A673 (cell line): ENCODE data around the gene MARK2.

Experiments
- EZH2 ChIP-seq: fragments of 200-600 bp; sonication (generic); IDR thresholded peaks from 2 replicates; pipeline ENCODE4 v1.6.1; 2017; ENCODE audit warnings: borderline replicate concordance, low read depth, mild to moderate bottlenecking, mixed read lengths, antibody characterized with exemption, low read length; ENCODE audit not compliant: poor library complexity, severe bottlenecking
- TF ChIP-seq, protein P1 (sequence below): fragments of 300-800, 200-600 bp; sonication (generic); conservative IDR thresholded peaks from 2 replicates; pipeline ENCODE4 v1.5.1; 2017; ENCODE audit warnings: low read depth, mild to moderate bottlenecking, antibody characterized with exemption, low read length, moderate library complexity, mixed read lengths

DNA sequence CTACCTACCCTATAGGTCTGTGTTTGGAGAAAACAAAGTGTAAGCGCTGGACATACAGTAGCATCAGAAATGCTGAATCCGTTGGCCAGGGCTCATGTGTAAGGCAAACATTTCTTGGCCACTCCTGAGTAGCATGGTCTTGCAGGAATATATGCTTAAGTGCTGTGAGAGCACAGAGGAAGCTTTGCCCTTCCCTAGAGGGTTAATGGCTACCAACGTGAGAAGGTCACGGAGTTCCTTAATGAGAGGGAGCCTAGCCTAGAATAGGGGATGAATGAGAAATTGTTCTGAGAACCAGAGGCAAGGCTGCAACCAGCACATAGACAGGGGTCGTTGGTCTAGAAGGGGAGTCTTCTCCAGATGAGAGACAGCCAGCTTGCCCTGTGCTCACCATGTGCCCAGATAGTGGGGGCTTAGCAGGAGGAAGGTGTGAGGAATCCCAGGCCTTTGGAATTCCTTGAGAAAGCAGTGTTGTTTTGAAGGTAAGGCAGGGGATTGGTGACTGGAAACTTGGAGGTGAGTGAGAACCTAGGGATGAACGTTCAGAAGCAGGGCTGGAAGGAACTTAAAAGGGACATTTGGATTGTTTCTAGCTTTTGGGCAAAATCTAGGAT, 48.6 kb downstream of the MARK2 start:
- TF ChIP-seq, protein P1, sequence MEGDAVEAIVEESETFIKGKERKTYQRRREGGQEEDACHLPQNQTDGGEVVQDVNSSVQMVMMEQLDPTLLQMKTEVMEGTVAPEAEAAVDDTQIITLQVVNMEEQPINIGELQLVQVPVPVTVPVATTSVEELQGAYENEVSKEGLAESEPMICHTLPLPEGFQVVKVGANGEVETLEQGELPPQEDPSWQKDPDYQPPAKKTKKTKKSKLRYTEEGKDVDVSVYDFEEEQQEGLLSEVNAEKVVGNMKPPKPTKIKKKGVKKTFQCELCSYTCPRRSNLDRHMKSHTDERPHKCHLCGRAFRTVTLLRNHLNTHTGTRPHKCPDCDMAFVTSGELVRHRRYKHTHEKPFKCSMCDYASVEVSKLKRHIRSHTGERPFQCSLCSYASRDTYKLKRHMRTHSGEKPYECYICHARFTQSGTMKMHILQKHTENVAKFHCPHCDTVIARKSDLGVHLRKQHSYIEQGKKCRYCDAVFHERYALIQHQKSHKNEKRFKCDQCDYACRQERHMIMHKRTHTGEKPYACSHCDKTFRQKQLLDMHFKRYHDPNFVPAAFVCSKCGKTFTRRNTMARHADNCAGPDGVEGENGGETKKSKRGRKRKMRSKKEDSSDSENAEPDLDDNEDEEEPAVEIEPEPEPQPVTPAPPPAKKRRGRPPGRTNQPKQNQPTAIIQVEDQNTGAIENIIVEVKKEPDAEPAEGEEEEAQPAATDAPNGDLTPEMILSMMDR, result no peak
- TF ChIP-seq EZH2, result no peak
